Activated naive CD8-positive, alpha-beta T cell treated with anti-CD3 and anti-CD28 coated beads, Interleukin-2, amount 10 ng/mL, durations not matched to agents 7 days and 5 days (primary cell): ENCODE data around the gene SMPD1. TPM values are rescaled to one million over a fixed set of nuclear protein-coding genes. Genes with fewer than 3 reads are reported as not detected.

ENCODE experiments used
- ATAC-seq: fragments of 150-1000 bp; cut with Tn5 transposase; one replicate; pipeline ENCODE4 v1.10.0; 2021; ENCODE audit warnings: low read depth, moderate library complexity
- POLR2A ChIA-PET: fragments of 350-600 bp; sonication (Branson Sonifier 250); formaldehyde crosslinking; loops from one replicate; lab custom pipeline; 2021; ENCODE audit warnings: antibody characterized with exemption; lab: Charles Lee
- DNase-seq: peaks from one replicate; pipeline ENCODE4 v3.0.0; 2021
- H3K27ac Mint-ChIP-seq: one replicate; pipeline ENCODE4 v1.8.0; 2022; ENCODE audit warnings: mild to moderate bottlenecking, mixed read lengths
- H3K27me3 Mint-ChIP-seq: one replicate; pipeline ENCODE4 v1.8.0; 2022; ENCODE audit warnings: mild to moderate bottlenecking, moderate library complexity, mixed read lengths
- H3K36me3 Mint-ChIP-seq: one replicate; pipeline ENCODE4 v1.8.0; 2021; ENCODE audit warnings: mild to moderate bottlenecking, mixed read lengths
- H3K4me1 Mint-ChIP-seq: one replicate; pipeline ENCODE4 v1.8.0; 2021; ENCODE audit warnings: mixed read lengths
- H3K4me3 Mint-ChIP-seq: one replicate; pipeline ENCODE4 v1.8.0; 2022; ENCODE audit warnings: mild to moderate bottlenecking, moderate library complexity, mixed read lengths
- H3K9me3 Mint-ChIP-seq: one replicate; pipeline ENCODE4 v1.8.0; 2021; ENCODE audit warnings: mixed read lengths
- total RNA-seq, 2 experiments: library from RNA; stranded (reverse); gene quantifications; one replicate each; pipeline ENCODE4 v1.2.3, GENCODE V29; 2021

SMPD1 gene
- total RNA-seq, 2 experiments from 2014 or later = 40.7 to 42.6 TPM

DNA sequence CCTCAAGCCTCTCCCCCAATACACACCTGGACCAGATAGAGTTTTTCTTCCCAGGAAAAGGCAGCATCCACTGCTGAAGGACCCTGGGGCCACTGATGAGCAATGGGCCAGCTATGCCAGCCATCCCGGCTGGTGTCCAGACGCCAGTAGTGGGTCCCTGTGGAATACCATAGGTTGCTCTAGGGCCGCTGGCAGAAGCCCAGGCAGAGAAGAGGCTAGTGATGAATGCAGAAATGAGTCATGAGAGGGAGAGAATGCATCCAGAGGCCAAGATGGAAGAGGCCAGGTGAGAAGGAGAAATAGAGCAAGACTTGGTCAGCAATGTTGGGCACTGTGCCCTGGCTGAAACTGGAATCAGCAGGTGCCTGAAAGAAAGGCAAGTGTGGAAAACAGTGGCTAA, 41.6 kb downstream of the SMPD1 start:
- H3K27me3 Mint-ChIP-seq = peaks cover 5% of the 10 kb centered on the region
- no peak overlapping the region for H3K4me3 Mint-ChIP-seq
- POLR2A ChIA-PET = no interaction called here
- H3K27ac Mint-ChIP-seq = no peak overlapping the region
- peaks cover 6% of the 10 kb centered on the region for H3K4me1 Mint-ChIP-seq
- DNase-seq (no peak), ATAC-seq (no peak)
- no peaks in the 10 kb centered on the region for H3K36me3 Mint-ChIP-seq
- H3K9me3 Mint-ChIP-seq = no peaks in the 10 kb centered on the region

DNA sequence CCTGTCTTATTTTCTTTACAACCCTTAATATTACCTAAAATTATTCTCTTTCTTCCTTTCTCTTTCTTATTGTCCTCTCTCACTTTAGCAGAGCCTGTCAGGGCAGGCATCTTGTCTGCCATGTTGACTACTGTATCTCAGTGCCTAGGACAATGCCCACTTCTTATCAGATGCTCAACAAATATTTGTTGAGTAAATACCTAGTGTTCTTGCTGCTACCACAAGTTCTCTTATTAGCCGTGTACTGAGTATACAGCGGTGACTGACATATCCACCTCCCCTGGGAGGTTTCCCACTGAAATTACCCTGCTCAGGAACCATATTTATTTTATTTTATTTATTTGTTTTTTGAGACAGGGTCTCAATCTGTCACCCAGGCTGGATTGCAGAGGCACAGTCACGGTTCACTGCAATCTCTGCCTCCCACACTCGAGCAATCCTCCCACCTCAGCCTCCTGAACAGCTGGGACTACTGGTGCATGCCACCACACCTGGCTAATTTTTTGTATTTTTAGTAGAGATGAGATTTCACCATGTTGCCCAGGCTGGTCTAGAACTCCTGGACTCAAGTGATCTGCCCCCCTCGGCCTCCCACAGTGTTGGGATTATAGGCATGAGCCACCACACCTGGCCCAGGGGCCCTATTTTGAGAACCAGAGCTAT, 43.9 kb downstream of the SMPD1 start:
- Mint-ChIP-seq H3K27ac (no peak overlapping the region), H3K4me3 (no peak overlapping the region), H3K4me1 (peaks cover 6% of the 10 kb centered on the region), H3K27me3 (peaks cover 5% of the 10 kb centered on the region), H3K36me3 (no peaks in the 10 kb centered on the region), H3K9me3 (no peaks in the 10 kb centered on the region)
- DNase-seq (no peak), ATAC-seq (no peak)
- POLR2A ChIA-PET = interaction anchor here (1.5 kb wide), 1 partner anchor 15 kb away, joined by 3 read pairs; the partner anchor contains the start of gene APBB1

DNA sequence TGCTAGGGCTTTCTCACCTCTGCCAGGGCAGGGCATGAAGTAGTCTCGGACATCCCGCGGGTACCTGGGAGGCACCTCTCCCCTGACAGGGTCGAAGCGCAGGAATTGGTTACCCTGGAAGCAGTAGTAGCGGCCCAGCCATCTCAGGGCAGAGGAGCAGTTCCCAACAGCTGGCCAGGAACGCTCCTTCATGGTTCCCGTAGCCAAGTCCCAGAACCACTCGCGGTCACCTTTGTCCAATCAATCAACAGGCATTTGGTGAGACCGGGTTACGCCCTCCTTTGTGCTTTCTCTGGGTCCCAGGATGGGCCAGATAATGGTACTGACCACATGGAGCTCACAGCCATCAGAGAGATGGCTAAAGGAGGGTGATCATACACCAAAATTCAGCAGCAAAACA, 47.1 kb downstream of the SMPD1 start:
- H3K9me3 Mint-ChIP-seq = no peaks in the 10 kb centered on the region
- ATAC-seq = no peak
- no peaks in the 10 kb centered on the region for H3K36me3 Mint-ChIP-seq
- H3K27me3 Mint-ChIP-seq = peaks cover 5% of the 10 kb centered on the region
- no peak overlapping the region for H3K27ac Mint-ChIP-seq
- no peak for DNase-seq
- H3K4me3 Mint-ChIP-seq = no peak overlapping the region
- POLR2A ChIA-PET = interaction anchor here (1.4 to 3.0 kb wide), 3 partner anchors 18 to 59 kb away, joined by 9 to 16 read pairs (median 12); partner anchors contain the start of gene APBB1
- H3K4me1 Mint-ChIP-seq = peaks cover 6% of the 10 kb centered on the region

DNA sequence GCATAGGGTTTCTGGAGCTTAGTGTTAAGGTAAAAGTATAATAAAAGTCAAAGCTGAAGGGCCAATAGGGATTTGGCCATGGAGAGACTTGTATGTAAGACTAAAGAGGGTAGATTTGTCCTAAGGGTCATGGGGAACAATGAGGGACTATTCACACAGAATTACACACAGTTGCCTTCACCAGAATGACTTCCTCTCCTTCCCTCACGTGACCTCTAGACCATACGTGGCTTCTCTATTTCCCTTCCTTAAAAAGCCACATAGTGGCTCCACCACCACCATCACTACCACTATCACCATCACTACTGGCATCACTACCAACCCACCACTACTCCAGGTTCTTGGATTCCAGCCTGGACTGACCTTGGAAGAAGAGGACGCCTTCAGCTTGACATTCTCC, 47.7 kb downstream of the SMPD1 start:
- POLR2A ChIA-PET = interaction anchor here (1.4 to 3.0 kb wide), 3 partner anchors 19 to 59 kb away, joined by 9 to 16 read pairs (median 12); partner anchors contain the start of gene APBB1
- H3K4me3 Mint-ChIP-seq = no peak overlapping the region
- DNase-seq (no peak), ATAC-seq (peak; percentile 68)
- peaks cover 5% of the 10 kb centered on the region for H3K27me3 Mint-ChIP-seq
- H3K27ac Mint-ChIP-seq = no peak overlapping the region
- H3K9me3 Mint-ChIP-seq = no peaks in the 10 kb centered on the region
- H3K4me1 Mint-ChIP-seq = peaks cover 4% of the 10 kb centered on the region
- no peaks in the 10 kb centered on the region for H3K36me3 Mint-ChIP-seq

DNA sequence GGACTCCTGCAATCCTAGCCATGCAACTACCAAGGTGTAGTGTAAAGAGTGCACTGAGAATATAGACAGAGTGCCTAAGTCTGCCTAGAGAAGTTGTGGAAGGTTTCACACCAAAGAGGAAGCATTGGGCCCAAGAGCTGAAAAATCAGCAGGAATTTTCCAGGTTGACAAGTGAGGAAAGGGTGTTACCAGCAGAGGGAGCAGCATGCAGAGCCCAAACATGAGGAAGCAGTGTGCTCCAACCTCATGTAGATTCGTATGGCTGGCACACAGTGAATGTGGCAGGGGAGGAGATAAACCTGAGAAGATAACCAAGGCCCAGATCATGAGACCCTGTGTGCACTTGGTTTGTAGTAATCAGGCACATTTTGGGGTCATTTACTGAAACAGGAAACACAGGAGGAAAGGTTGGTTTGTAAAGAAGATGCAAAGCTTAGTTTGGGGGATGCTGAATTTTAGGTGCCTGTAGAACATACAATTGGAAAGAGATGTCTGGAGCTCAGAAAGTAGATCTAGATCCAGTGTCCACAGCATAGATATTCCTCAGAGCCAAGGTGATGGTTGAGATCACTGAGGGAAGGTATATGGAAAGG, 48.8 kb downstream of the SMPD1 start:
- POLR2A ChIA-PET = interaction anchor here (0.5 to 3.0 kb wide), 3 partner anchors 8 to 61 kb away, joined by 3 to 16 read pairs (median 12); no protein-coding TSS in a partner anchor
- Mint-ChIP-seq H3K9me3 (no peaks in the 10 kb centered on the region), H3K27me3 (no peaks in the 10 kb centered on the region), H3K36me3 (no peaks in the 10 kb centered on the region), H3K4me1 (peaks cover 4% of the 10 kb centered on the region), H3K4me3 (no peak overlapping the region), H3K27ac (no peak overlapping the region)
- DNase-seq (no peak), ATAC-seq (peak; percentile 28)

DNA sequence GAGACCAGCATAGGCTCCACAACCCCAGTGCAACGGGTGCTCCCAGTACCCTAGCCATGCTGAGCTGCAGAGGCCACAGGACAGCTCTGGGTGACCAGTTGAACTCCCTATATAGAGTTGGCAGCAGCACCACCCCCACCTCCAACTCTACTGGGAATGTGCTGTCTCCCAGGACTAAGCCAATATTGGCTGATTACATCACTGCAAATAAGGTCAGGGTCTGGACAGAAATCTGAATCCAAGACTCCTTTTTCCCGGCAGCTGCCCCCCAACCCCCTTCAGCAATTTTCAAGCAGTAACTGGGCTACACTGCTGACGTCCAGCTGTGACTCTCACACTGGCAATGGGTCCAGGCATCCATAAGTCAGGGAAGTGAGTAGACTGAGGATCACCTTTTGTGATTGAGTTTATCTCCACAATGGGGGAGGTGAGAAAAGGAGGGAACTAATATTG, 50.7 kb downstream of the SMPD1 start, which contains the start of gene HPX:
Gene HPX, minus strand, starts transcription at position 82 of the 453 bp plus-strand sequence. Its CDS starts 24 bp downstream, at position 58.
- Mint-ChIP-seq H3K4me1 (peaks cover under 1% of the 10 kb centered on the region), H3K9me3 (no peaks in the 10 kb centered on the region), H3K4me3 (no peak within 1 kb of the TSS), H3K27ac (no peak within 1 kb of the TSS), H3K27me3 (peaks cover 6% of the 10 kb centered on the region), H3K36me3 (no peaks in the 10 kb centered on the region)
- POLR2A ChIA-PET = interaction anchor here (0.9 to 1.8 kb wide), 2 partner anchors 21 to 50 kb away, joined by 3 to 7 read pairs; partner anchors contain the start of gene SMPD1
- ATAC-seq (no peak), DNase-seq (no peak)

DNA sequence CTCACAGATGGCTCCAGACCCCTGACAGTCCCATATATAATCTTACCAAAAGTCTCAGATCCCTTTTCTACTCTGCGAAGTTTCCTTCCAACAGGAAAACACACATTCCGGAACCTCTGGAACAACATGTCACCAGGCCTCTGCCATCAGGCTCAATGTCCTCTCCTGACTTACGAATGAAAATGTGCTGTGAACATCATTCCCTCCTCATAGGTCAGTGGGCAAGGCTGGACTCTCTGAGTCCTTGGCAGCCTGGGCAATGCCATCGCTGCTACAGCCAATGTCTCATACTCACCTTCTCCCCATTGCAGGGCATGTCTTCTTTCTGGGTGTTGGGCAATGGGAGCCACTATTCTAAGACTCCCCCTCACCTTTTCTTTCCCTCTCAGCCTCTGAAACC, 52.2 kb downstream of the SMPD1 start:
- Mint-ChIP-seq H3K4me3 (no peak overlapping the region), H3K27ac (no peak overlapping the region), H3K27me3 (peaks cover 8% of the 10 kb centered on the region), H3K9me3 (no peaks in the 10 kb centered on the region), H3K4me1 (no peaks in the 10 kb centered on the region), H3K36me3 (no peaks in the 10 kb centered on the region)
- ATAC-seq = no peak
- POLR2A ChIA-PET = interaction anchor here (3.3 kb wide), 1 partner anchor 64 kb away, joined by 31 read pairs; no protein-coding TSS in a partner anchor
- no peak for DNase-seq

DNA sequence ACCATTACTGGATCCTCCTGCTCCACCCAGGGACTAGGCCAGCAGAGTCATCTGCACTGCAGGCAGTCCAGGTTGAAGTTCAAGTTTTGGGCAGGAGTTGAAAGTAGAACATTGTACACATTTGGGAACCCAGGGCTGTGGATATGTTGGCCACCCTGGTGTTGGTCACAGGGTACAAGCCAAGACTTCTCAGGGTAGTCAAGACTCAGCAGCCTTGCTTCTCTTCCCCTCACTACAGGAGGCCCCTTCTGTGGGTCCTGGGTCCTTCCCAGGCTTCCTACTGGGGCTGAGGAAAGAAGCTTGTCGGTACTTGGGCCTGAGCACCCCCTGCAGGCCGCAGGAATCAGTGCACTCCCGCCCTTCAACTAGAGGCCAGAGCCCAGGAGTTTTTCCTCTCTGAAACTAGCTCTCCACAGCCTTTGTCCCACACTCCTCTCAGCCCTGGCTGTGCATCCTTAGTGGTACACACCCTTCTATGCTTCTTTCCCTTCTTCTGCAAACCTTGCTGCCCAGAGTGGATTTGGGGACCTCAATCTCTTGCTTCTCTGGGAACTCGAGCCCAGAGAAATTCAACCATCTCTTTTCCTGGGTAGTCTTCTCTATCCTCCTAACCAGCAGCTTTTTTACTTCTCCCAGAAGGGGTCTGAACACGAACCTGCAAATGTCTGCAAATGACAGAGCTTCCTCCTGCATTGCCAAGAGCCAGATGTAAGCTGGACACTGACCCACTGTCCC, 53.2 kb downstream of the SMPD1 start:
- ATAC-seq = peak; percentile 51
- DNase-seq = peak; percentile 67
- H3K9me3 Mint-ChIP-seq = no peaks in the 10 kb centered on the region
- POLR2A ChIA-PET = interaction anchor here (1.0 to 3.3 kb wide), 5 partner anchors 16 to 65 kb away, joined by 3 to 31 read pairs (median 5); partner anchors contain the start of gene SMPD1
- no peak overlapping the region for H3K27ac Mint-ChIP-seq
- H3K4me1 Mint-ChIP-seq = no peaks in the 10 kb centered on the region
- H3K27me3 Mint-ChIP-seq = peaks cover 8% of the 10 kb centered on the region
- no peak overlapping the region for H3K4me3 Mint-ChIP-seq
- no peaks in the 10 kb centered on the region for H3K36me3 Mint-ChIP-seq

Other genes with a start within 250 kb of the SMPD1 start
- gene OR52B2, start 220.1 kb upstream of the SMPD1 start, total RNA-seq = not detected
- gene OR52W1, start 191.2 kb upstream of the SMPD1 start, total RNA-seq = not detected
- not detected for gene C11orf42, start 184.9 kb upstream of the SMPD1 start, total RNA-seq
- gene FHIP1B, start 155.8 kb upstream of the SMPD1 start, total RNA-seq = 10 to 100 TPM; 33.3 to 34.9 TPM
- under 1 TPM; 0.20 to 0.22 TPM for gene CNGA4, start 151.4 kb upstream of the SMPD1 start, total RNA-seq
- gene CCKBR, start 130.6 kb upstream of the SMPD1 start, total RNA-seq = not detected
- gene CAVIN3, start 70.0 kb upstream of the SMPD1 start, total RNA-seq = 1 to 10 TPM; 1.4 to 1.6 TPM
- gene APBB1, start 28.6 kb downstream of the SMPD1 start, total RNA-seq = 10 to 100 TPM; 64.0 to 69.2 TPM
- 1 to 10 TPM in 1 of 2 experiments, under 1 TPM in 1; 0.58 to 1.3 TPM for gene HPX, start 50.5 kb downstream of the SMPD1 start, total RNA-seq
- gene TRIM3, start 83.5 kb downstream of the SMPD1 start, total RNA-seq = 10 to 100 TPM; 11.8 to 11.9 TPM
- 10 to 100 TPM; 44.3 to 44.6 TPM for gene ARFIP2, start 90.9 kb downstream of the SMPD1 start, total RNA-seq
- gene TIMM10B, start 91.0 kb downstream of the SMPD1 start, total RNA-seq = 10 to 100 TPM; 41.3 to 47.0 TPM
- gene DNHD1, start 106.8 kb downstream of the SMPD1 start, total RNA-seq = 10 to 100 TPM; 32.3 to 35.5 TPM
- 10 to 100 TPM; 31.7 to 34.4 TPM for gene RRP8, start 213.1 kb downstream of the SMPD1 start, total RNA-seq
- 100 to 1,000 TPM; 195 to 207 TPM for gene ILK, start 213.3 kb downstream of the SMPD1 start, total RNA-seq
- 100 to 1,000 TPM; 154 to 156 TPM for gene TAF10, start 221.7 kb downstream of the SMPD1 start, total RNA-seq
- 100 to 1,000 TPM; 114 to 120 TPM for gene TPP1, start 228.9 kb downstream of the SMPD1 start, total RNA-seq